Measurements from ENCODE around the gene RFC2. TPM values are rescaled to one million over a fixed set of nuclear protein-coding genes. Genes with fewer than 3 reads are reported as not detected.

Gene RFC2
- total and polyA plus RNA-seq, 4 donors: 12.8 to 16.1 (median 14.0) TPM

- WGBS, 2 donors: 6 to 9% methylated on average over 5 of the region's 5 CpGs
- peaks cover 0 to 7% of the 10 kb centered on the region in 2 donors for H3K36me3 ChIP-seq (ENCODE audit: control insufficient read depth in 1 of 2, insufficient read depth in 2 of 2, low read length in 1 of 2)
- H3K4me3 ChIP-seq (ENCODE audit: low read length in 2 of 2): no peak overlapping the region
- peaks cover 0 to 7% of the 10 kb centered on the region in 2 donors for H3K4me1 ChIP-seq (ENCODE audit: control insufficient read depth in 1 of 2, insufficient read depth in 2 of 2, low read length in 2 of 2)
- H3K27me3 ChIP-seq (ENCODE audit: control insufficient read depth in 1 of 2, insufficient read depth in 2 of 2, low read length in 1 of 2): no peaks in the 10 kb centered on the region
- intact Hi-C loops (cut with DNase I): no loop called here
- H3K27ac ChIP-seq (ENCODE audit: low read depth in 1 of 2, low read length in 2 of 2): no peak overlapping the region
- DNase-seq: no peak
- H3K9me3 ChIP-seq (ENCODE audit: control insufficient read depth, low read length): no peaks in the 10 kb centered on the region
- ATAC-seq (ENCODE audit: low FRiP score): no peak
Observed at GRCh38 chr7:74185636-74186035, 68.6 kb downstream of the RFC2 start.

GRCh38 chr7:74185016-74185415, 69.2 kb downstream of the RFC2 start:
- Histone ChIP-seq H3K4me1 (ENCODE audit: control insufficient read depth in 1 of 2, insufficient read depth in 2 of 2, low read length in 2 of 2) (peaks cover 2 to 7% of the 10 kb centered on the region in 2 donors), H3K4me3 (ENCODE audit: low read length in 2 of 2) (no peak overlapping the region), H3K36me3 (ENCODE audit: control insufficient read depth in 1 of 2, insufficient read depth in 2 of 2, low read length in 1 of 2) (peaks cover 0 to 3% of the 10 kb centered on the region in 2 donors), H3K27me3 (ENCODE audit: control insufficient read depth in 1 of 2, insufficient read depth in 2 of 2, low read length in 1 of 2) (no peaks in the 10 kb centered on the region), H3K9me3 (ENCODE audit: control insufficient read depth, low read length) (no peaks in the 10 kb centered on the region), H3K27ac (ENCODE audit: low read depth in 1 of 2, low read length in 2 of 2) (no peak overlapping the region)
- ATAC-seq (ENCODE audit: low FRiP score) (no peak), DNase-seq (no peak)
- 85 to 86% methylated on average over 6 of the region's 6 CpGs for WGBS, 2 donors
- intact Hi-C loops (cut with DNase I): no loop called here

- DNase-seq (no peak), ATAC-seq (ENCODE audit: low FRiP score) (no peak)
- 52% methylated on average over 7 of the region's 7 CpGs for WGBS, 2 donors
- Histone ChIP-seq H3K4me3 (ENCODE audit: low read length in 2 of 2) (no peak overlapping the region), H3K9me3 (ENCODE audit: control insufficient read depth, low read length) (no peaks in the 10 kb centered on the region), H3K27ac (ENCODE audit: low read depth in 1 of 2, low read length in 2 of 2) (no peak overlapping the region), H3K36me3 (ENCODE audit: control insufficient read depth in 1 of 2, insufficient read depth in 2 of 2, low read length in 1 of 2) (no peaks in the 10 kb centered on the region), H3K27me3 (ENCODE audit: control insufficient read depth in 1 of 2, insufficient read depth in 2 of 2, low read length in 1 of 2) (no peaks in the 10 kb centered on the region), H3K4me1 (ENCODE audit: control insufficient read depth in 1 of 2, insufficient read depth in 2 of 2, low read length in 2 of 2) (peaks cover 2 to 7% of the 10 kb centered on the region in 2 donors)
- intact Hi-C loops (cut with DNase I): no loop called here
Observed at GRCh38 chr7:74183653-74184450, 70.3 kb downstream of the RFC2 start.

- Histone ChIP-seq H3K36me3 (ENCODE audit: control insufficient read depth in 1 of 2, insufficient read depth in 2 of 2, low read length in 1 of 2) (no peaks in the 10 kb centered on the region), H3K27ac (ENCODE audit: low read depth in 1 of 2, low read length in 2 of 2) (no peak overlapping the region), H3K4me1 (ENCODE audit: control insufficient read depth in 1 of 2, insufficient read depth in 2 of 2, low read length in 2 of 2) (peaks cover 2 to 7% of the 10 kb centered on the region in 2 donors), H3K27me3 (ENCODE audit: control insufficient read depth in 1 of 2, insufficient read depth in 2 of 2, low read length in 1 of 2) (no peaks in the 10 kb centered on the region), H3K4me3 (ENCODE audit: low read length in 2 of 2) (no peak overlapping the region), H3K9me3 (ENCODE audit: control insufficient read depth, low read length) (no peaks in the 10 kb centered on the region)
- no peak for ATAC-seq (ENCODE audit: low FRiP score)
- intact Hi-C loops (cut with DNase I): no loop called here
- 64 to 71% methylated on average over 3 of the region's 3 CpGs for WGBS, 2 donors
- no peak for DNase-seq
Observed at GRCh38 chr7:74183142-74183541, 71.1 kb downstream of the RFC2 start.

- DNase-seq (no peak), ATAC-seq (ENCODE audit: low FRiP score) (no peak)
- Histone ChIP-seq H3K36me3 (ENCODE audit: control insufficient read depth in 1 of 2, insufficient read depth in 2 of 2, low read length in 1 of 2) (no peaks in the 10 kb centered on the region), H3K27ac (ENCODE audit: low read depth in 1 of 2, low read length in 2 of 2) (no peak overlapping the region), H3K27me3 (ENCODE audit: control insufficient read depth in 1 of 2, insufficient read depth in 2 of 2, low read length in 1 of 2) (no peaks in the 10 kb centered on the region), H3K4me1 (ENCODE audit: control insufficient read depth in 1 of 2, insufficient read depth in 2 of 2, low read length in 2 of 2) (peaks cover 2 to 7% of the 10 kb centered on the region in 2 donors), H3K9me3 (ENCODE audit: control insufficient read depth, low read length) (no peaks in the 10 kb centered on the region), H3K4me3 (ENCODE audit: low read length in 2 of 2) (no peak overlapping the region)
- WGBS, 2 donors: 72 to 78% methylated on average over 6 of the region's 6 CpGs
- intact Hi-C loops (cut with DNase I): no loop called here
Observed at GRCh38 chr7:74182453-74183090, 71.6 kb downstream of the RFC2 start.

GRCh38 chr7:74181821-74182220, 72.4 kb downstream of the RFC2 start:
- intact Hi-C loops (cut with DNase I): no loop called here
- no peak for ATAC-seq (ENCODE audit: low FRiP score)
- H3K27me3 ChIP-seq (ENCODE audit: control insufficient read depth in 1 of 2, insufficient read depth in 2 of 2, low read length in 1 of 2): no peaks in the 10 kb centered on the region
- no peak for DNase-seq
- H3K36me3 ChIP-seq (ENCODE audit: control insufficient read depth in 1 of 2, insufficient read depth in 2 of 2, low read length in 1 of 2): no peaks in the 10 kb centered on the region
- H3K27ac ChIP-seq (ENCODE audit: low read depth in 1 of 2, low read length in 2 of 2): no peak overlapping the region
- no peak overlapping the region for H3K4me3 ChIP-seq (ENCODE audit: low read length in 2 of 2)
- 57 to 59% methylated on average over 5 of the region's 5 CpGs for WGBS, 2 donors
- peaks cover 3 to 7% of the 10 kb centered on the region in 2 donors for H3K4me1 ChIP-seq (ENCODE audit: control insufficient read depth in 1 of 2, insufficient read depth in 2 of 2, low read length in 2 of 2)
- H3K9me3 ChIP-seq (ENCODE audit: control insufficient read depth, low read length): no peaks in the 10 kb centered on the region

Small RNA genes lying within 50 kb of the gene (microRNA-seq; reads per million reads assigned to microRNA genes)
- gene MIR590: 83.4 to 160 reads per million in 2 donors

Other genes with a start within 250 kb of the RFC2 start
- 100 to 1,000 TPM; 556 to 836 TPM for gene ELN, start 226.2 kb downstream of the RFC2 start, total RNA-seq
- 1,000 to 10,000 TPM in 1 of 2 donors, 100 to 1,000 TPM in 1; 262 to 1,097 TPM for gene ELN, start 226.2 kb downstream of the RFC2 start, polyA plus RNA-seq
- gene LIMK1, start 170.6 kb downstream of the RFC2 start, total RNA-seq: 10 to 100 TPM; 14.7 to 18.9 TPM
- 1 to 10 TPM; 6.1 to 8.4 TPM for gene LIMK1, start 170.6 kb downstream of the RFC2 start, polyA plus RNA-seq
- 100 to 1,000 TPM; 190 to 207 TPM for gene EIF4H, start 80.0 kb downstream of the RFC2 start, total RNA-seq
- 100 to 1,000 TPM; 140 to 183 TPM for gene EIF4H, start 80.0 kb downstream of the RFC2 start, polyA plus RNA-seq
- gene LAT2, start 44.4 kb downstream of the RFC2 start, total RNA-seq: 10 to 100 TPM; 12.0 to 17.0 TPM
- gene LAT2, start 44.4 kb downstream of the RFC2 start, polyA plus RNA-seq: 10 to 100 TPM in 1 of 2 donors, 1 to 10 TPM in 1; 4.2 to 12.4 TPM
- gene CLIP2, start 35.0 kb upstream of the RFC2 start, total RNA-seq: 10 to 100 TPM; 27.5 to 35.7 TPM
- 10 to 100 TPM; 15.3 to 16.2 TPM for gene CLIP2, start 35.0 kb upstream of the RFC2 start, polyA plus RNA-seq
- gene GTF2IRD1, start 199.5 kb upstream of the RFC2 start, total RNA-seq: 10 to 100 TPM; 10.3 to 11.5 TPM
- gene GTF2IRD1, start 199.5 kb upstream of the RFC2 start, polyA plus RNA-seq: 1 to 10 TPM; 4.3 to 4.8 TPM